ENCODE data around the gene SUMO3.

SUMO3 gene

DNA sequence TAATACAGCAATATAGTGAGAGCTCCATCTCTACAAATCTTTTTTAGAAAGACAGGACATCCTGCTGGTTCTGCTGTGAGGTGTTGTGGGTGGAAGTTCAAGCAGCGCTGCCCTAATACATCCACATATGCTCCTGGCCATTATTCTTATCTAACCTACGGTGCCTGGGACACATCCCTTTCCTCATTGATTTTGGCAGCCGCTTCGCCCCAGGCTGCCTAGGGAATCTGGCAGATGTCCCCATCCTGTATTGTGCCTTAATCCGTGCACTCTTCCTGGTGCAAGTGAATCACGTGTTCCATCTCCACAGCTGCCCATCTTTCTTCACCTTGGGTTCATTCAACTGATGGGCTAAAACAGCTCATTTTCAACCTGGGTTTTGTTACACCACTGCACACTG lies 13.1 kb downstream of the SUMO3 start:
- DNase-seq (ENCODE audit: extremely low read depth in 1 of 2, low read depth in 1 of 2): no peak

DNA sequence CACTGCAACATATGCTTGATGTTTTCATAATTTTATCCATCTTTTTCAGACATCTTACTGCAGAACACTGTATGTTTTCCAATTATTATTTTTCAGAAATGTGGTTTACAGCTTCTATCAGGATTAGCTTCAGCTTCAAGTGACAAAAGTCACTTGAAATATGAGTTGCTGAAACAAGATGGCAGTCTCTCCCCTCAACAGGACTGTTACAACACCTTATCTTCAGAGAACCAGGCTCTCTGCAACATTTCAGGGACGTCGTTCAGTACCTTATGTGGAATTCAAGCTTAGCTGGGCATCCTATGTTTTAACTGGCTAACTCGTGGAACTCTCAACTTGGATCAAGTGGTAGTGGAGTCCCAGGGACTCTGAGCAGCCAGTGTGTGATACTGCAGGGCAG lies 14.2 kb downstream of the SUMO3 start:
- DNase-seq (ENCODE audit: extremely low read depth in 1 of 2, low read depth in 1 of 2): no peak

DNA sequence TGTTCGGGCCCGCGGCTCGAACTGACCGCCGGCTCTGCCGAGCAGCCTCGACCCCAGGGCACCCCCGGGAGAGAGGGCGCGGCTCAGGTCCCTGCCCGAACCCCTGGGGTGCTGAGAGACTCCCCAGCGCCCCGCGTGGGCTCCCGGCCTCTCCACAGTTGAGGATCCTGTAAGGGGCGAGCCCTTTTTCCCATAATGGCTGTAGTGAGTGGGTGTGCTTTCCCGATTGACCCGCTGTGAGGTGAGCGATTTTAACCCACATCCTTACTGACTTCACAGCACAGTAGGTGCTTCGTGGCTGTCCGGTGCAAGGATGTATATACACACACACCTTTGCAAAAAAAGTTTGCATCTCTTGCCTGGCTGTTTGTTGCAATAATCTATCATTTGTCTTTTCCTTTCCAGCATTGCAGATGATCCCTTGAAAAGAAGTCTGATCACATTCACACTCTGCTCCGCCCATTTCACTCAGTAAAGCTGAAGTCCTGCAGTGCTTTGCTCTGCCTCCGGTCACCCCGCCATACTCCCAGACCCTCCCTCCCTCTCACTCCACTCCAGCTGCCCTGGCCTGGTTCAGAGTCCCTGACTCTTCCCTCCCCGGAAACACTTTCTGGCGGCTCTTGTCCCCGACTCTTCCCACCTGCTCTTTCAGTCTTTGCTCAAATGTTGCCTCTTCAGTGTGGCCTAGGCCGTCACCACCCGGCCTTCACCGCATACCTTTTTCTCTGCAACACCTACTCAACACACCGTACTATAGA lies 15.3 kb downstream of the SUMO3 start:
- DNase-seq (ENCODE audit: extremely low read depth in 1 of 2, low read depth in 1 of 2): no peak

DNA sequence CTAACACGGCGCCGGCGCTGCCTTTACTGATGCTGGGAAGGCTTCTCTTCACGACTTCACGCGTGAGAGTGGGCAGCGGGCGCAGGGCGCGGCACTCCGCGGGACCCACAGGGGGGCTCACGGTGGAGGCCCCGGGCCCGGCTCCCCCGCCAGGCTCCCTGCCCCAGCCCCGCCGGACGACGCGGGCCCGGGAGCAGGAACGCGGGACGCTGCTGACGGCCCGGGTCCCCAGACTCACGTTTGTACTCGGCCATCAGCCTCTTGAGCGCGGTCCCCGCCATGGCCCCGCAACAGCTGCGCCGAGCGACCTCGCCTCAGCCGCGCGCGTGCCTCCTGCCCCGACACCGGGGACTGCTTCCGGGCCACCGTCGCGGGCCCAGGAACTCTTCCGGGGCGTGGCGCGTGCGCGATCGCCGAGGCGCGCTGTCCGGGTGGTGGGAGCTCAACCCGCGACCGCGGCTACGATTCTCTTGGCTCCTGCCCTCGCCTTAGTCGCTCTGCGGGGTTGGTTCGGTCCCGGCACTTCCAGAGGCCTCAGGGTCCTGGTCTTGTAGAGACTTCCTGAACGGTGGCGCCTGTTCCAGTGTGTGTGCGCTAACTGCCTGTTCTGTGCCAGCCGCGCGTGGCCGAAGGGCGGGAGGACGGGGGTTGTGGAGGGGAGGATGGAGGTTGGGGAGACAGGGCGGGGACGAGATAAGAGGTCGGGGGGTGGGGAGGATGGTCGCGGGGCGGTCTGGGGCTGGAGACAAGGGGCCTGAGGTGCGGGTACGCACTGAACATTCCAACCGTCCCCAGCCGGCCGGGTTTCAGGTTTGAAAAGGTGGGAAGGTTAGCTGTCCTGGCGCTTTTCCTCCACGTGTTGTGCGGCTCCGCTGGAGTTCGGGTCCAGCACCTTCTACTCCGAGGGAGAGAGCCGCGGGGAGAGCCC lies 16.1 kb downstream of the SUMO3 start, which contains the start of gene UBE2G2:
UBE2G2 (minus strand) TSS at position 353 of the 928 bp plus-strand sequence; CDS start at position 281, 72 bp downstream.
- DNase-seq (ENCODE audit: extremely low read depth in 1 of 2, low read depth in 1 of 2): peak; percentile 59 to 77

DNA sequence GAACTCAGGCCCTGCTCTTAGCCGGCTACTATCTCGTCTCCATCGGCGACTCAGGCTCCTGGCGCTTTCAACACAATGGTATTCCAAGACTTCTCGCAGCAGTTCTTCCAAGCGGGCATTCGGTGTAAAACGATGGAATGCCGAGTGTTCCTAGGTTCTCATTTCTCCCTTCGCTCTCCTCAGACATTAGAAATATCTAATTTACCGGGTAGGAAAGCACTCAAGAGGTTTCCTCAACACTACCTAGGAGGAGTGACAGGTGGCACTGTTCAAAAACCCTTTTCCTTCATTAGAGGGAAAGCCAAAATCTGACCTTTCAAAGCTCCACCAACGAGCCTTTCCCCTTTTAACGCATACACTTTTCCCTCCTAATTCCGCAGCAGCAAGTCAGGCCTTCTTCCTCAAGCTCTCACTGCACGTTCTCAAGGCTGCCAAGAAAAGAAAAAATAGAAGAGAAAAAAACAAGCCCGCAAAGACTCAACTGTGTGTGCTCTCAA lies 16.8 kb downstream of the SUMO3 start:
- no peak for DNase-seq (ENCODE audit: extremely low read depth in 1 of 2, low read depth in 1 of 2)

DNA sequence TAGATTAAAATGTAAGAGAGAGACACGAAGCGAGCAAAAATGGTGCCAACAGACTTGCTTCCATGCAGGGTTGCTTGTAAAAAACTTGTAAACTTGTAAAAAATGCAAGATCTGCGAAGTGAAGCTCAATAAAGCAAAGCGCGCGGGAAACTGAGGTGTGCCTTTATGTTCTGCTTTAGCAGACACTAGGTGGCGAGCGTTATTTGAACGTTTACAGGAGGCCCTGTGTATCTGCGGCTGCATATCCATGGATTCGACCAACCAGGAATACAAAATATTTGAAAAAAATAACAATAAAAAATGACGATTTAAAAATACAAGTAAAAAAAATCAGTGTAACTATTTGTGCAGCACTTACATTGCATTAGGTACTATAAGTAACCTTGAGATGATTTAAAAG lies 17.8 kb downstream of the SUMO3 start:
- no peak for DNase-seq (ENCODE audit: extremely low read depth in 1 of 2, low read depth in 1 of 2)

DNA sequence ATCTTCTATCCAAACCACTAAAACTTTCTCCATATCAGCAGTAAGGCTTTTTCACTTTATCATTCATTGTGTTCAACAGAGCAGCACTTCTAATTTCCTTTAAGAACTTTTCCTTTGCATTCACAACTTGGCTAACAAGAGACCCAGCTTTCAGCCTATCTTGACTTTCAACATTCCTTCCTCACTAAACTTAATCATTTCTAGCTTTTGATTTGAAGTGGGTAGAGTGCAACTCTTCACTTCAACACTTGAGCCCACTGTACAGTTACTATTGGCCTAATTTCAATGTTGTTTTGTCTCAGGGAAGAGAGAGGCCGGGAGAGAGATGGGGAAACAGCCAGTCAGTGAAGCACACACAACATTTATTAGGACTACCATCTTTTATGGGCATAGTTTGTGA lies 18.2 kb downstream of the SUMO3 start:
- DNase-seq (ENCODE audit: extremely low read depth in 1 of 2, low read depth in 1 of 2): no peak

DNA sequence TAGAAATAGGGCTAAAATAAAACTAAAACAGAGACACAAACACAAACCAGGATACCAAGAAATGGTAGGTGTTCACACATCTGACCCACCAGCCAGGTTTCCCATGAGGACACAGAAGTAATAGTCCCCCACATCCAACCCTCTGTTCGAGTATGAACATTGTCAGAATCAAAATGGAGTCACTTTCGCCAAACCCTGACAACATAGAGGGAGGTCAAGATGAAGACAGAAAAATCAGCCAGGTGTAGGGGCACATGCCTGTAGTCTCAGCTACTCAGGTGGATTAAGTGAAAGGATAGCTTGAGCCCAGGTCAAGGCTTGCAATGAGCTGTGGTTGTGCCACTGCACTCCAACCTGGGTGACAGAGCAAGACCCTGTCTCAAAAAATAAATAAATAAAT lies 20.1 kb downstream of the SUMO3 start:
- no peak for DNase-seq (ENCODE audit: extremely low read depth in 1 of 2, low read depth in 1 of 2)

DNA sequence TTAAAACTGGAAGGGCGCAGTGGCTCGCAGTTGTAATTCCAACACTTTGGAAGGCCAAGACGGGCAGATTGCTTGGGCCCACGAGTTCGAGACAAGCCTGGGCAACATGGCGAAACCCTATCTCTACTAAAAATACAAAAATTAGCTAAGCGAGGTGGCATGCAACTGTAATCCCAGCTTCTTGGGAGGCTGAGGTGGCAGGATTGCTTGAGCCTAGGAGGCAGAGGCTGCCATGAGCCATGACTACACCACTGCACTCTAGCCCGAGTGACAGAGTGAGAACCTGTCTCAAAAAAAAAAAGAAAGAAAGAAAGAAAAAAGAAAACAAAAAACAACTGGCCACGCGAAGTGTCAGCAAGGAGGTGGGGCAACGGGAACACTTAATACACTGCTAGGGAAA lies 22.5 kb downstream of the SUMO3 start:
- DNase-seq (ENCODE audit: extremely low read depth in 1 of 2, low read depth in 1 of 2): no peak

DNA sequence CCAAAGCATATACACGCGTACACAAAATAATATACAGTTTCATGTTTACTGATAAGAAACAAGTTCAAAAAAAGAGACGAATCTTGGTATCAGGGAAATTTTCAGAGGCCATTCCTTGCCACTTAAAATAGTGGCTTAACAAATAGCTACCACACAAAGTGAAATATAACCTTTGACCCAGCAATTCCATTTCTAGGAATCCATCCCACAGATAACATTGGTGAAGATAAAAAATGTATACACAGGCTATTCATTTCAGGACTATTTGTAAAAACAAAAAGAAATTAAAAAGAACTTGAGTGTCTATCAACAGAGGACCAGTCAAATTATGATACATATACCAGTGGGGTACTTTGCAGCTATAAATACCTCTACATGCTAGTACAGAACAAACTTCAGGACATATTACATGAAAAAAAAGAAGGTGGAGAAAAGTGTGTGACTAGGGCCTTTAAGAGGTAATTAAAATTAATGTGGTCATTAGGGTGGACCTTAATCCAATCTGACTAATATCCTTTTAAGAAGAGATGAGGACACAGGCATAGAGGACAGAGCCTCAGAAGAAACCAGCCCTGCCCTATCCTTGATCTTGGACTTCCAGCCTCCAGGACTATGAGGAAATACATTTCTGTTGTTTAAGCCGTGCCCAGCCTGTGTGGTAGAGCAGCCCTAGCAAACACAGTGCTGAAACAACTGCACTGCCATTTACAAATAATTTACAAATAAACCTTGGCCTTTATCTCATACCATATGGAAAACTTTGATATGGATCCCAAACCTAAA lies 24.1 kb downstream of the SUMO3 start:
- DNase-seq (ENCODE audit: extremely low read depth in 1 of 2, low read depth in 1 of 2): no peak

DNA sequence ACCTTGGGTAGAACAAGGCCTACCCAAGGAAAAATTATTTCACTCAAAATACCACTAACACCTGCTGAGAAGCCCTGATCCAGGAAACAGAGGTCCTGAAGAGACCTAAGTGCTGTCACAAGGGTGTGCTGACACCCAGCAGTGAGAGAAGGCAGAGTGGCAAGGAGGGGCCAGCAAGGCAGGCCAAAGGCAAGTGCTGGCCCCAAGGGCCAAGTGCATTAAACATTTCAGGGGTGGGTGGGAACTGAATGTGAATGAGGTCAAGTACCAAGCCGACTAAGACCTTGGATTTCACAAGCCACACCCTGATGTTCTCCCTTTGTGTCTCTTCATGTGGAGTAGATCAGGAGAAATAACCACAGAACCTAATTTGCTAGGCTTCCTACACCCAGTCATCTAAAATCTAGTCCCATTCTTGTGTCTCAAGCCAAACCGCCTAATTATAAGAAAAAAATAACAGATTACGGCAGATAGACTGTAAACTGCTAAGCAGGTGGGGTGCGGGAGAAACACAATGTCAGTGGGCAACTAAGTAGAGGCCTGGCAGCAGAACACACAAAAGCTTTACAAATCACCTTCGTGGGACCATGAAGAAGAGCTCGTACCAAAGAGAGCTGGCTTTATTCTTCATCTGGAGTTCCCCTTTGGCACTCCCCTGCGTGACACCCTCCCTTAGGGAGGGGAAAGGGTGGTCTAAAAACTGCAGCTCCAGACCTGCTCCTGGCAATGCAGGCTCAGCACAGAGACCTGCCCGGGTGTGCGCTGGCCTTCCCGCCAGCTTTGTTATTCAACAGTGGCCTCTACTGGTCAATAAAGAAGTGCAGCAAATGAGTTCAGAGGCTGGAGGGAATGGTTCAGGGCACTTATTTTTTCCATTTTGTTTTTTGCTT lies 24.9 kb downstream of the SUMO3 start:
- DNase-seq (ENCODE audit: extremely low read depth in 1 of 2, low read depth in 1 of 2): peak in 1 of 2 donors; percentile 7

DNA sequence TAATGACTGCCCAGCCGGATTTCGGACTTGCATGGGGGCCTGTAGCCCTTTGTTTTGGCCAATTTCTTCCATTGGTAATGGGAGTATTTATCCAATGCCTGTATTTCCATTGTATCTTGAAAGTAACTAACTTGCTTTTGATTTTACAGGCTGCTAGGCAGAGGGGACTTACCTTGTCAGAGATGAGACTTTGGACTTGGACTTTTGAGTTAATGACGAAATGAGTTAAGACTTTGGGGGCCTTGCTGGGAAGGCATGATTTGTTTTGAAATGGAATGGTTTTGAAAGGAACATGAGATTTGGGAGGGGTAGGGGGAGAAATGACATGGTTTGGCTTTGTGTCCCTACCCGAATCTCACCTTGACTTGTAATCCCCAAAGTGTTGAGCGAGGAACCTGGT lies 25.9 kb downstream of the SUMO3 start:
- DNase-seq (ENCODE audit: extremely low read depth in 1 of 2, low read depth in 1 of 2): no peak

DNA sequence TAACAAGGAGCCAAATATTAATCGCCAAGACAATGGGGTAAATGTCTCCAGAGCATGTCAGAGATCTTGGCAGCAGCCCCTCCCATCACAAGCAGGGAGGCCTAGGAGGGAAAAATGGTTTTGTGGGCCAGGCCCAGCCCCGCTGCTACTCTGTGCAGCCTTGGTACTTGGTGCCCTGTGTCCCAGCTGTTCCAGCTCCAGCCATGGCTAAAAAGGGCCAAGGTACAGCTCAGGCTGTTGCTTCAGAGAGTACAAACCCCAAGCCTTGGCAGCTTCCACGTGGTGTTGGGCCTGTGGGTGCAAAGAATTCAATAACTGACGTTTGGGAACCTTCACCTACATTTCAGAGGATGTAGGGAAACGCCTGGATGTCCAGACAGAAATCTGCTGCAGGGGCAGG lies 26.6 kb downstream of the SUMO3 start:
- no peak for DNase-seq (ENCODE audit: extremely low read depth in 1 of 2, low read depth in 1 of 2)

DNA sequence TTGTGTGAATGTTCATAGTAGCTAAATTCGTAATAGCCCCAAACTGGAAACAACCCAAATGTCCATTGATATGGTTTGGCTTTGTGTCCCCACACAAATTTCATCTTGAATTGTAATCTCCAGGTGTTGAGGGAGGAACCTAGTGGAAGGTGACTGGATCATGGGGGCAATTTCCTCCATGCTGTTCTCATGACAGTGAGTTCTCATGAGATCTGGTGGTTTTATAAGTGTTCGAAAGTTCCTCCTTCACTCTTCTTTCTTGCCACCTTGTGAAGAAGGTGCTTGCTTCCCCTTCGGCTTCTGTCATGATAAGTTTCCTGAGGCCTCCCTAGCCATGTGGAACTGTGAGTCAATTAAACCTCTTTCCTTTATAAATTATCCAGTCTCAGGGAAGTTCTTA lies 27.5 kb downstream of the SUMO3 start:
- no peak for DNase-seq (ENCODE audit: extremely low read depth in 1 of 2, low read depth in 1 of 2)

DNA sequence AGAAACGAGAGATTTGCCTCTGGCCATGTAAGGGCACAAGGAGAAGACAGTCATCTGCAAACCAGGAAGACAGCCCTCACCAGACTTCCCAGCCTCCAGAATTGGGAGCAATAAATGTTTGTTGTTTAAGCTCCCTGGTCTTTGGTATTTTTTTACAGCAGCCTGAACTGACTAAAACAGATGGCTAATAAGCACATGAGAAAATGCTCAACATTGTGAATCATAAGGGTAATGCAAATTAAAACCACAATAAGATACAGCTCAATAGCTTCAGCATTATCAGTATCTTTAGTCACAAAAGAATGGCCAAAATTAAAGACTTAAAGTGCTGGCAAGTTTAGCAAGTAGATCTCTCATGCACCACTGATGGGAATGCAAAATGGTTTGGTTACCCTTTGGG lies 28.0 kb downstream of the SUMO3 start:
- DNase-seq (ENCODE audit: extremely low read depth in 1 of 2, low read depth in 1 of 2): no peak

DNA sequence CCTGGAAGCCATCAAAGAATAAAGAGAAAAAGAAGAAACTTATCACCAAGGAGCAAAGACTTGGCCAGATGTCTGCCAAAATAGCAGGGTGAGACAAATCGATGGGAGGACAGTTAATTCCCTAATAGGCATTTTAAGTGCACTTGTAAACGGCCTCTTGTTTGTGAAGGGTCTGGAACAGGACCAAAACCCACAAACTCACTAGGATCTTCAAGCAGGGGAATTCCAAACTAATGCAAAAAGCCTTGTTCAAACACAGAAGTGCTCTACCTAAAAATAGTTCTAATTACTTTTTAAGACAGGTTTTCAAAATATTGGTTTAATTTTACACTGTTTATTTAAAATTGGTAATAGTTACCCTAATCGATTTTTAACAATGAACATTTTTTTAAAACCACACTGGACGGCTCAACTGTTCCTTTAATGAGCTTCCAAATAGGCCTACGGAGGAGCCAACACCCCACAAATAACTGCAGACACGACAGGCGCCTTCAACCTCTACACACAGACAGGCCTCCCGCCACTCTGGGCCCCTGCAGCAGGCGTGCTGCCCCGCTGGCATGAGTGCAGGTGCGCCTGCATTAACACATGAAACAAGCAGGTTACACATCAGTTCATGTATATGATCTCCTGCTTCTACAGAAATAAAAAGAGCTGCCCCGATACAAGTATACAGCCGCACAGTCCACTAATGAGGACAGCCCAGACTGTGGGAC lies 32.1 kb downstream of the SUMO3 start:
- DNase-seq (ENCODE audit: extremely low read depth in 1 of 2, low read depth in 1 of 2): no peak

DNA sequence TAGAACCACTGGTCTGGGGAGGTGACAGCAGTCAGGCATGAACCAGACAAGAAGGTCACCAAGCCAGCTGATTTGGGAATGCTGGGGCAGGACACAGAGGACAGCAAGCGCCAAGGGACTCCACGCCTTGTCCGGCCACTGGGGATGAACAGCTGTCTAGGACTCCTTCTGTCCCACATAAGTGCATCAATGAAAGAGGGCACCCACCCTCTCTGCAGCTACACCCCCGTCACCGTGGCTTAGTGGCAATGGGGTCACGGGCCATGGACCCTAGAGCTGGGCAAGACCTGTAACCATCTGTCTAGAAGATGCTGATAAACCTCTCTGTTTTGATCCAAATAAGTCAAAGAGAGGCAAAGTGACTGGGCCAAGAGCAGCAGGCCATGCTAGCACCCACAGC lies 33.1 kb downstream of the SUMO3 start:
- no peak for DNase-seq (ENCODE audit: extremely low read depth in 1 of 2, low read depth in 1 of 2)

DNA sequence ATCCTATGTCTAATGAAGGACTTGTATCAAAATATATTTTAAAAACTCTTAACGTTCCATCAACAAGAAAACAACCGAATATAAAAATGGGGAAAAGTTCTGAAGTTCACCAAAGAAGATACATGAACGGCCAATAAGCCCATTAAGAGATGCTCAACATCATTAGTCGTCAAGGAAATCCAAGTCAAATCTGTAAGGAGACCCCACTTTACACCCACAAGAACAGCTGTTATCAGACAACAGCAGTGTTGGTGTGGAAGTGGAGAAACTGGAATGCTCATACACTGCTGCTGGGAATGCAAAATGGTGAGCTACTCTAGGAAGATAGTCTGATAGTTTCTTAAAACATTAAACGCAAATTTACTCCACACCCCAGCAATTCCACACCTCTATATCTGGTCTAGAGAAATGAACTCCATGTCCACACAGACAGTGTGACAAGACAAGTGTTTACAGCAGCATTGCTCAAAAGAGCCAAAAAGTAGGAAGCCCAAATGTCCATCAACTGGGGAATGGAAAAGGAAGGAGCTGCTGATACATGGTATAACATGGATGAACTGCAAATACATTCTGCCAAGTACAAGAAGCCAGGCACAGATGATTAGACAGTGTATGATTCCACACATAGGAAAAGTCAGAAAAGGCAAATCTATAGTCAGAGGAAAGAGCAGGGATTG lies 34.7 kb downstream of the SUMO3 start:
- DNase-seq (ENCODE audit: extremely low read depth in 1 of 2, low read depth in 1 of 2): no peak
